PC-3 (cell line): ENCODE data around the gene IGSF8.

ENCODE experiments used
- CTCF ChIP-seq: fragments of 300-600 bp; sonication (generic); conservative IDR thresholded peaks from 2 replicates; pipeline ENCODE4 v1.5.1; 2017; ENCODE audit warnings: antibody characterized with exemption, low read depth, mild to moderate bottlenecking, low read length
- EZH2 ChIP-seq: fragments of 300-600 bp; sonication (generic); IDR thresholded peaks from one replicate; pipeline ENCODE4 v1.6.1; 2017; ENCODE audit warnings: antibody characterized with exemption, mild to moderate bottlenecking, low read length; ENCODE audit not compliant: unreplicated experiment

- TF ChIP-seq CTCF (peak; percentile 99), EZH2 (no peak)
These were observed 2.8 kb upstream of the IGSF8 start for GRCh38 chr1:160101037-160101716.
